HCT116 (cell line): ENCODE results near the gene SMG6.

Source experiments
- EGR1 ChIP-seq: IDR thresholded peaks from 2 replicates; pipeline ENCODE4 v1.6.1; 2012; ENCODE audit warnings: low read depth
- POLR2A ChIP-seq: IDR thresholded peaks from 2 replicates; pipeline ENCODE4 v1.7.0; 2011; ENCODE audit warnings: borderline replicate concordance; ENCODE audit not compliant: insufficient read depth, insufficient read length; ENCODE audit errors: extremely low read depth
- YY1 ChIP-seq: IDR thresholded peaks from 2 replicates; pipeline ENCODE4 v1.6.1; 2011; ENCODE audit warnings: low read length, low read depth, moderate library complexity, mild to moderate bottlenecking; ENCODE audit not compliant: insufficient replicate concordance; ENCODE audit errors: extremely low read depth
- TF ChIP-seq, protein P1 (sequence below), 3 experiments: fragments of 200-600 bp in 1 of 3; sonication (generic) in 1 of 3; IDR thresholded peaks in 2 of 3; conservative IDR thresholded peaks in 1 of 3; 2 replicates each; pipeline ENCODE4 v1.5.1; 2012 to 2017; ENCODE audit warnings: low read depth in 2 of 3, low read length in 2 of 3, antibody characterized with exemption in 1 of 3, borderline replicate concordance in 1 of 3, control low read depth in 1 of 3, mild to moderate bottlenecking in 1 of 3, mixed read lengths in 1 of 3, mixed run types in 1 of 3, moderate library complexity in 1 of 3; ENCODE audit not compliant: insufficient read depth in 1 of 3

DNA sequence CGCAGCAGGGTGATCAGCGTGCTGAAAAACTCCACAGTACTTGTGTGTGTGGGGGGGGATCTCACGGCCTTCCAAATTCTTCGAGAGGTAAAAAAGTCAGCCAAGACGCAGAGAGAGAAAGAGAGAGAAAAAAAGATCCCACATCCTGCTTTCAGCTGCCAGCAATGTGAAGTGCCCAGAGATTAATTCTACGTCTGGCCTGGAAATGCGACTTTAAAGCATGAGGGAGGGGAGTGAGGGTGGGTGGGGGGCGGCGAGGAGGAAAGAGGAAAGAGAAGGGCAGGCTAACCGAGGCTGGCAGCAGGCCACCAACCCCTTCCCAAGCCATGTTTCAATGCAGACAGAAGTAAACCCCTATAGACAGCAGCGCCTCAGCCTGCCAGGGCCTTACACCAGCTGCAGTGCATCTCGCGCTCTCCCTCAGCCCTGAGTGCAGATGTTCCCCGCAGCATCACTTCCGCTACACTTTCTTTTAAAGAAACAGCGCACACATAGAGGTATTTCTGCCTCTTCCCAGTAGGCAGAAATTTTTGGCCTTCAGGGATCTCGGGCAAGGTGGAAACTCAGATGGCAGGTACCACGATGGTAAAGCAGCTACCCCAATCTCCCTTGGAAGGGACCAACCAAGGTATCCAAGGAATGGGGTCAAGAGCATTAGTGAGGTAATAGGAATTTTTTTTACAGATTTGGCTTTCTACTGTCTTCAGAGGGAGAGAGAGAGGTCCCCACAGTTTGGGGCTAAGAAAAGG lies 87.8 kb downstream of the SMG6 start:
- TF ChIP-seq EGR1 (no peak), POLR2A (no peak), YY1 (no peak)
- TF ChIP-seq, protein P1, sequence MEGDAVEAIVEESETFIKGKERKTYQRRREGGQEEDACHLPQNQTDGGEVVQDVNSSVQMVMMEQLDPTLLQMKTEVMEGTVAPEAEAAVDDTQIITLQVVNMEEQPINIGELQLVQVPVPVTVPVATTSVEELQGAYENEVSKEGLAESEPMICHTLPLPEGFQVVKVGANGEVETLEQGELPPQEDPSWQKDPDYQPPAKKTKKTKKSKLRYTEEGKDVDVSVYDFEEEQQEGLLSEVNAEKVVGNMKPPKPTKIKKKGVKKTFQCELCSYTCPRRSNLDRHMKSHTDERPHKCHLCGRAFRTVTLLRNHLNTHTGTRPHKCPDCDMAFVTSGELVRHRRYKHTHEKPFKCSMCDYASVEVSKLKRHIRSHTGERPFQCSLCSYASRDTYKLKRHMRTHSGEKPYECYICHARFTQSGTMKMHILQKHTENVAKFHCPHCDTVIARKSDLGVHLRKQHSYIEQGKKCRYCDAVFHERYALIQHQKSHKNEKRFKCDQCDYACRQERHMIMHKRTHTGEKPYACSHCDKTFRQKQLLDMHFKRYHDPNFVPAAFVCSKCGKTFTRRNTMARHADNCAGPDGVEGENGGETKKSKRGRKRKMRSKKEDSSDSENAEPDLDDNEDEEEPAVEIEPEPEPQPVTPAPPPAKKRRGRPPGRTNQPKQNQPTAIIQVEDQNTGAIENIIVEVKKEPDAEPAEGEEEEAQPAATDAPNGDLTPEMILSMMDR (IDR thresholded peaks at IDR 0.05 in 2 of 3, conservative IDR thresholded peaks at IDR 0.05 in 1 of 3; ENCODE audit: borderline replicate concordance in 1 of 3, insufficient read depth in 1 of 3, low read depth in 2 of 3, low read length in 2 of 3), result no peak
